HG03097 (cell line): Measurements from ENCODE around the gene CTBP1.

Source experiments
- ATAC-seq: cut with Tn5 transposase; IDR thresholded peaks from one replicate; pipeline ENCODE4 v1.9.1; 2021; ENCODE audit not compliant: unreplicated experiment, low FRiP score

CTBP1 gene

DNA sequence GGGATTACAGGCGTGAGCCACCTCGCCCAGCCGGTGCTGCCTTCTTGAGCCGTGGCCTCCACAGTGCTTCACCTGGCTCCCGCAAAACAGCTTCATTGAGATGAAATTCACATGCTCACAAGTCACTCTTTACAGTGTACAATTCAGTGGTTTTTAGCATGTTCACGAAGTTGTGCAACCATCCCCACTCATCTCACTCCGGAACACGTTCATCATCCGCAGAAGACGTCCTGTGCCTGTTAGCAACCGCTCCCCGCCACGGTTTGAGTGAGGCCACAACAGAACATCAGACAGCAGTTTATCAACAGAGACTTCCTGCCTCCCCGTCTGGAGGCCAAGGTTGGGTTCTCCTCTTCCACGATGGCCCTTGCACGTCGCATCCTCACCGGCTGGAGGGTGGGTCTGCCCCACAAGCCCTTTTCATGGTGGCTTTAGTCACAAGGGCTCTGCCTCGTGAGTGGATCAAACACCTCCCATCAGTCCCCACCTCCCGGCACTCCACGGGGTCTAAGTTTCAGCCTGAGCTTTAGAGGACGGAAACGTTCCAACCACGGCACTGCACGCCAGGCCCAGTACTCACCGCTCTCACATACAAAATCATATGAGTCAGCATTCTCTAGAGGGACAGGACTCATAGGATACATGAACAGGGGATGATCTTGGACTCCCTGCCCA lies 46.9 kb downstream of the CTBP1 start:
- ATAC-seq, result peak; percentile 37

DNA sequence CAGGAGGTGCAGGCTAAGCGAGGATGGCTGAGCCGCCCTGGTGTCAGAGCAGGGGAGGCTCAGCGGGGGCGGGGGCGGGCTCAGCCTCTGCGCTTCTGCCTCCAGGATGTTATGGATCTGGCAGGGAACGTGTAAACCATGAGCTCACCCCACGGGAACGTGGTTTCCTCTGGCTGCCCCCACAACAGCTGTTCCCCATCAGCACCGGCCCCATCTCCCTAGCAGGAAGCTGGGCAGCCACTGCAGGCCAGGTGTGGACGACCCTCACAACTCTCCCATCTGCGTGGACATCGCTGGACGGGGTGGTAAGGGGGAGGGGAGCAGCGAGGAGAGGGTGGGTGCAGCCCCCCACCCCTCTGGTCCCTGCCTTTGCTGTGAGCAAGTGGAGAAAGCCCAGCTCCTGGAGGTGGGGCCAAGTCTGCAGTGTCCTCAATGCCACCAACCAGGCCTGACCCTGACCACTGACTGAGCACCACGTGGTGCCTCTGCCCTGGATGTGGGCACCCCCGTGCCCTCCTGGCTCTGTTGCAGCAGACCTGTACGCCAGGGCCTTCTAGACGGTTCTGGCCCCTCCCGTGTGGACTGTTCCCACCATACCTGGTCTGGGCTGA lies 48.4 kb downstream of the CTBP1 start:
- no peak for ATAC-seq

GRCh38 chr4:1199556-1200331 lies 49.2 kb downstream of the CTBP1 start:
- ATAC-seq, result no peak

DNA sequence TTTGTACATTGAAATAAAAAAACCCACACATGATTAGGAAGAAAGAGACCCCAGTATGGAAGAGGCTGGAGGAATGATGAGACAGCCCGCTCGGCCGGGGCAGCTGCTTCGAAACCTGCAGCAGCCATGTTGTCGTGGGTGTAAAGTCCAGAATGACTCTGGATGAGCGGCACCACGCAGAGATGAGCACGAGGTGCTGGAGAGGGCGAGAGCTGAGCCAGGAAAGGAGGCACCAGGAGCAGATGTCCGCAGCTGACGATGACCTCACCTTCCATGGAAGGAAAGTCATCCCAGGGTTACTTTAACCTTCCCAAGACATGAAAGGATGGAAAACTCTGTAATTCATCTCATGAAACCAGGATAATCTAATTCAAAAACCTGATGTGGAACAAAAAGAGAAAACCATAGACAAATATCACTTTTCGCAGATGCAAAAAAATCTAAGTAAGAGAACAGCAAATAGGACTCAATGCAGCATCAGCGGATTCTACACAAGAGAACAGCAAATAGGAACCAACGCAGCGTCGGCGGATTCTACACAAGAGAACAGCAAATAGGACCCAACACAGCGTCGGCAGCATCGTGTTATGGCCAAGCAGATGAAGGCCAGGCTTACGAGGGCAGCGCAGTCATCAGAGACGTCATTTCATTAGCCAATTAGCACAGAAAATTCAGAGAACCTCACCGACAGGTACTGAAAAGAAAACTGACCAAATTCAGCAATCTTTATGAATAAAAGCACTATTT lies 50.7 kb downstream of the CTBP1 start:
- no peak for ATAC-seq

GRCh38 chr4:1196421-1197183 lies 52.3 kb downstream of the CTBP1 start:
- ATAC-seq, result no peak

DNA sequence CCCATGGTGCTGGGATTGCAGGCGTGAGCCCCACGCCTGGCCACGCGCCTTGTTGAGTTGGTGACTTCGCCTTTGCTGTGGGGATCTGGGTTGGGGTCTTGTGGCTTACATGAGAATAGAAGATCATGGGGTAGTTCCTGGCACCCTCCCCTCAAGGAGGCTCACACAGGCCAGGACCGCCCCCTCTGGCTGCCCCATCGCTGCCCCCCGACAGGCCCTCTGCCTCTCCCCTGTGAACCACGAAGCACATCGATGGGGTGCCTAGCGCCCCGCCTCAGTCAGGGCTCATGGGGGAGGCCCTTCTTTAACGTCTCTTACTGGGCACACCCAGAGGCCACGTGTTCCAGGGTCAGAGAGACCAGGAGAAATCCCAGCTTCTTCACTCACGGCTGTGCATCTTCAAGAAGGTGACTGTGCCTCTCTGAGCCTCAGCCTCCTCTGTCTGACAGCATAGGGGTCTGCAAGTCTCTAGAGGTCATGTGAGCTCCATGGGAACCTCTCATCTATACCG lies 53.0 kb downstream of the CTBP1 start:
- no peak for ATAC-seq

DNA sequence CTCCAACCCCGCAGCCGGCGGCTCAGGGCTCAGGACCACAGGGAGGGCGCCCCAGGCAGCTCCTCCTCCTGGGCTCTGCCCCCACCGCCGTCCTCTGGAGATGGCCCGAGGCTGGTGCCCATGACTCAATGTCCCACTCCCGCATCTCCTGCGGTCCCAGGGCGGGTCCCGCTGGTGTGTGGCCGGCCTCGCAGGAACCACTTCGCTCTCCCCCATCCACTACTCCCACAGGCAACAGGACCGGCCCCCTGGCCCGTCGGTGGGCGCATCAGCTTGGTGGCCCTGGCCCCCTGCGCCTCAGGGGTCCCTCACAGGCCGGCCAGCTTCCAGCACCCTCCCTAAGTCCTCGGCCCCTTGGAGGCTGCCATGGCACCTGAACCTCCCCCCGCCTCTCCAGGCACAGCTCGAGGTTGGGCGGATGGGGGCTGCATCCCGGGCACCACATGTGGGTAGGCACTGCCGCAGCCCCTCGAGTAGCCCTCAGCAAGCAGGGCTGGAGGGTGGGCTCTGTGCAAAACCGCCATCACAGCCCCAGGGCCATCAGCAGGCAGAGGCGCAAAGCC lies 53.7 kb downstream of the CTBP1 start:
- no peak for ATAC-seq

DNA sequence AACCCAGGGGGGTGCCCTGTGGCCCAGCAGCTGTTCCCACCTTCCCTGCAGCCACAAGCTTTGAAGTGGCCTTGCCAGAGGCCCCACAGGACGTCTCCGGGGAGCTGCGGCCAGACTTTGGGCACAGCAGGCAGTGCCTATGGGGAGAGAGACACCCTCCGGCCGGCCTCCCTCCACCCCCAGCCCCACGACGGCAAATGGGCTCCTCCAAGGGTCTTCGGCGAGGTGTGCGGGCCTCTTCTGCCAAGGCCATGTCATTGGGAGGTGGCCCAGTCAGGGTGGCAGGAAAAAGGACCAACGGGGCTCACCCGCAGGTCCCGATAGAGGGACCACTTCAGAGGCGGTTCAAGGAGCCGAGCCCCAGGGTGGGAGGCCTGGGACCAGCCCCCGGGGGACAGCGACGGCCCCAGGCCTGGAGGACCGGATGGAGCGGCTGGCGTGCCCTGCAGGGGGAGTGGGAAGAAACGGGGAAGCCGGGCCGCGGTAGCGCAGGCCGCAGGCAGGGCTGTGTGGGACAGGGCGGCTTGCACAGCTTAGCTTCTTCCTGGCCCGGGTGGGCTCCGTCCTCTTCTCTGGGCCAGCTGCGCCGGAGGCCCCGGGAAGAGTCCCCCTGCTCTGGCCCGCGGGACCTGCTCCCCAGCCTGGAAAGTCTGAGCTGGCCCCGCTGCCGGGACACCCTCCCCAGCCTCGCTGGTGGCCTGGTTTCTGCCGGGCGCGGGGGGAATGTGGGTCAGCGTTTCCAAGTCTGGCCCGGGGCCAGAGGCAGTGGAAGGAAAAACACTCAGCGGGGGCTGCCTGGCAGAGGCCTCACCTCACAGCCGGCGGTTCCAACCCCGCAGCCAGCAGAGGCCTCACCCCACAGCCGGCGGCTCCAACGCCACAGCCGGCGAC lies 54.7 kb downstream of the CTBP1 start:
- no peak for ATAC-seq

- ATAC-seq, result no peak
Measured at GRCh38 chr4:1193206-1194009, 55.5 kb downstream of the CTBP1 start.

DNA sequence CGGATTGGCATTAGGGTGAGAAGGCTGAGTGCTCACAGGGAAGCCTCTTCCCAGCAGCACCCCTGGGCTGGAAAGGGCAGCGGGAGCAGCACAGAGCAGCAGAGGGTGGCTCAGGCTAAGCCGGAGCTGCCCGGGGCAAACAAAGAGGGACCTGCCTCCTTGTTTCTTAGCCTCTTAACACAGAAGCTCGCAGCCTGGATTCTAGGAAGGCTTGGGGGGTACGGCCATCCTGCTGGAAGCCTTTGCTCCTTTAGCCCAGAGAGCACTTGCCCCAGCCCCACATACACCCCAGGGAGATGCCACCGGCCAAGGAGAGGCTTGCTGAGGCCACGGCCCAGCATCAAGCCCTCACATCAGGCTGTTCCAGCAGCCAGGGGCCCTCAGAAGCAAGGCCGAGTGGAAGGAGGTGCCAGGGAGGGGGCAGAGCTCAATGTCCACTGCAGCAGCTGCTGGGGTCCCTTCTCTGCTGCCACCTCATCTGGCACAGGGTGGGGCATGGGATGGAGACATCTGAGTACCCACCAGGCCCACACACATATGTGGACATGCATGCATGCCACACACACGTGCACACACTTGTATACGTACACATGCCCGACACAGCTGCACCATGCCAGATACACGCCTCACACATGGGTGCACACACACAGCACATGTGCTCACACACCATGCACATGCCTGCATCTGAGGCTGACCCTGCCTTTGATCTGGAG lies 56.3 kb downstream of the CTBP1 start:
- no peak for ATAC-seq

DNA sequence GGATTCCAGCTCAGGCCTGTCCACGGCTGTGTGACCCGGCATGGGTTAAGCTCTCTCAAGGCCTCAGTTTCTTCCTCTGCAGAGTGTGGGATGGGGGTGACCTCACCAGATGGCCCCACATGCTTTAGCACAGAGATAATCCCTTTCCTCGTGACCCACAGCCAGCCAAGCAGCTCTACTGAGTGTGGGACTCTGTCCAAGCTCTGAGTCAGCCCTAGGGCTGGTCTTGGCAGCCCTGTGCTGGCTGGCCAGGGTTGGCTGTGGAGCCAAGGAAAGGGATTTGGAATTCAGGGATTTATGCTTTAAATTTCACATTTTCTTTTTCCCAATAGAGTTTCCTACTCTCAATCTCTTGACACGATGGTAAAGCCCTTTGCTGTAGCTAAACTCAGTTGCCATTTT lies 56.8 kb downstream of the CTBP1 start:
- no peak for ATAC-seq

- ATAC-seq, result no peak
Measured at GRCh38 chr4:1191621-1192020, 57.3 kb downstream of the CTBP1 start.

DNA sequence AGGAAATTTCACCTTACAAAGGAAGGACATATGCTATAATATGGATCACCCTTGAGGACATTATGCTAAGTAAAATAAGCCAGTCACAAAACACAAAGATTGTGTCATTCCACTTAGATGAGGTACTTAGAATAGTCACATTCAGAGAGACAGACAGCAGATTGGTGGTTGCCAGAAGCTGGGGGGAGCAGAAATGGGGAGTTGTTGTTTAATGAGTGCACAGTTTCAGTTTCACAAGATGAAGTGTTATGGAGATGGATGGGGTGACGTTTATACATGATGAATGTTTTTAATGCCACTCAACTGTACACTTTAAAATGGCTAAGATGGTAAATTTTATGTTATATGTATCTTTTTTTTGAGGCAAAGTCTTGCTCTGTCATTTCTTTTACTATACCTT lies 61.7 kb downstream of the CTBP1 start:
- peak; percentile 65 for ATAC-seq

DNA sequence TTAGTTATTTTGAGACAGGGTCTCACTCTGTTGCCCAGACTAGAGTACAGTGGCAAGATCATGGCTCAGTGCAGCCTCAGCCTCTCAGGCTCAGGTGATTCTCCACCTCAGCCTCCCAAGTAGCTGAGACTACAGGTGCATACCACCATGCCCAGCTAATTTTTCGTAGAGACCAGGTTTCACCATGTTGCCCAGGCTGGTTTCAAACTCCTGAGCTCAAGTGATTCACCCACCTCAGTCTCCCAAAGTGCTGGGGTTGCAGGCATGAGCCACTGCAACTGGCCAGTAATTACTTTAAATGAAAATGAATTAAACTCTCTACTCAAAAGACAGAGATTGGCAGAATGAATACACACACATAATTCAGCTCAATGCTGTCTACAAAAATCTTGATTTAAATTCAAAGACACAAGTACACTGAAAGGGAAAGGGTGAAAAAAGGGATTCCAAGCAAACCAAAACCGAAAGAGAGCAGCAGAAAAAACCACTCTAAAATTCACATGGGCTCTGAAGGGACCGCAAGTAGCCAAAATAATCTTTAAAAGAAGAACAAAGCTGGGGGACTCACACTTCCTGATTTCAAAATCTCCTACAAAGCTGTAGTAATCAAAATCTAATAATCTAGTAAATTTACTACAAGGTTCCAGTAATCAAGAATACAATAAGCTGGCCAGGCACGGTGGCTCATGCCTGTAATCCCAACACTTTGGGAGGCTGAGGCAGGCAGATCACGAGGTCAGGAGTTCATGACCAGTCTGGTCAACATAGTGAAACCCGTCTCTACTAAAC lies 64.8 kb downstream of the CTBP1 start:
- no peak for ATAC-seq

DNA sequence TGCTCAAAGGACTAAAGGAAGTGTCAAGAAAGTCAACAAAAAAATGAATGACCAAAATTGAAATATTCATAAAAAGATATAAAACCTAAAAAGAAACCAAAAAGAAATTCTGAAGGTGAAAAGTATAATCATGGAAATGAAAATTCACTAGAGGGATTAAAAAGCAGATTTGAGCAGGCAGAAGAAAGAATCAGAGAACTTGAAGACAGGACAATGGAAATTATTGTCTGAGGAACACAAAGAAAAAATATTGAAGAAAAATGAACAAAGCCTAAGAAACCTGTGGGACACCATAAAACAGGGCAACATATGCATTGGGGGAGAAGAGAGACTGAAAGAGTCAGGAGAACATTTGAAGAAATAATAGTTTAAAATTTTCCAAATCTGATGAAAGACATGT lies 66.6 kb downstream of the CTBP1 start:
- no peak for ATAC-seq

GRCh38 chr4:1180663-1181062 lies 68.3 kb downstream of the CTBP1 start:
- no peak for ATAC-seq

- no peak for ATAC-seq
Measured at GRCh38 chr4:1179976-1180375, 69.0 kb downstream of the CTBP1 start.
